CD4-positive, alpha-beta T cell (primary cell): ENCODE measurements around the gene ABCA2. TPM values are rescaled to one million over a fixed set of nuclear protein-coding genes. Genes with fewer than 3 reads are reported as not detected.

Experiments used
- ATAC-seq: fragments of 200-7000 bp; cut with Tn5 transposase; one replicate; pipeline ENCODE4 v1.10.0; 2022; ENCODE audit warnings: mild to moderate bottlenecking; ENCODE audit not compliant: poor library complexity
- CTCF ChIA-PET: fragments of 350-600 bp; sonication (Branson Sonifier 250); formaldehyde crosslinking; loops from one replicate; lab custom pipeline; 2021; ENCODE audit warnings: antibody characterized with exemption, inconsistent platforms; lab: Charles Lee
- POLR2A ChIA-PET: fragments of 350-600 bp; sonication (Branson Sonifier 250); formaldehyde crosslinking; loops from one replicate; lab custom pipeline; 2021; ENCODE audit warnings: antibody characterized with exemption, inconsistent platforms; lab: Charles Lee
- DNase-seq, 14 experiments: peaks; one replicate each; pipeline ENCODE4 v3.0.0-alpha.2; 2013 to 2020; ENCODE audit warnings: mixed read lengths in 2 of 14
- H3K27ac ChIP-seq, 2 donors: one replicate each; pipeline versions ENCODE4 v1.5.1 to v1.7.0; 2013; ENCODE audit warnings: low read length in 2 of 2, low read depth in 1 of 2, mild to moderate bottlenecking in 1 of 2
- H3K27me3 ChIP-seq, 2 experiments: 1 replicate in 1 of 2; 2 replicates in 1 of 2; pipeline versions ENCODE4 v1.6.1 to v1.7.0; 2013; ENCODE audit warnings: low read length in 2 of 2, control low read depth in 1 of 2, mild to moderate bottlenecking in 1 of 2, moderate library complexity in 1 of 2; ENCODE audit not compliant: insufficient read depth in 2 of 2, control insufficient read depth in 1 of 2
- H3K36me3 ChIP-seq: one replicate; pipeline ENCODE4 v1.6.1; 2013; ENCODE audit warnings: low read length, control low read depth; ENCODE audit not compliant: insufficient read depth
- H3K4me1 ChIP-seq: one replicate; pipeline ENCODE4 v1.6.1; 2013; ENCODE audit warnings: low read length, control low read depth; ENCODE audit not compliant: insufficient read depth
- H3K4me3 ChIP-seq: one replicate; pipeline ENCODE4 v1.5.1; 2013; ENCODE audit warnings: mild to moderate bottlenecking, low read length, moderate library complexity
- H3K9me3 ChIP-seq, 2 experiments: 1 replicate in 1 of 2; 2 replicates in 1 of 2; pipeline versions ENCODE4 v1.6.1 to v1.7.0; 2013; ENCODE audit warnings: low read length in 2 of 2, mild to moderate bottlenecking in 2 of 2, control low read depth in 1 of 2, moderate library complexity in 1 of 2; ENCODE audit not compliant: control insufficient read depth in 1 of 2, insufficient read depth in 1 of 2
- H3K27ac Mint-ChIP-seq: one replicate; pipeline ENCODE4 v1.8.0; 2020; ENCODE audit warnings: mixed read lengths
- H3K27me3 Mint-ChIP-seq: one replicate; pipeline ENCODE4 v1.8.0; 2021; ENCODE audit warnings: mixed read lengths
- H3K36me3 Mint-ChIP-seq: one replicate; pipeline ENCODE4 v1.8.0; 2021; ENCODE audit warnings: low read depth, mixed read lengths
- H3K4me1 Mint-ChIP-seq: one replicate; pipeline ENCODE4 v1.8.0; 2021; ENCODE audit warnings: low read depth, mixed read lengths
- H3K4me3 Mint-ChIP-seq: one replicate; pipeline ENCODE4 v1.8.0; 2020; ENCODE audit warnings: mild to moderate bottlenecking, mixed read lengths
- H3K9me3 Mint-ChIP-seq: one replicate; pipeline ENCODE4 v1.8.0; 2020; ENCODE audit warnings: mixed read lengths
- CTCF ChIP-seq: fragments of 200-600 bp; IDR thresholded peaks from one replicate; pipeline ENCODE4 v1.8.0; 2022; ENCODE audit warnings: antibody characterized with exemption, mild to moderate bottlenecking
- intact Hi-C, 2 experiments: fragments of 100-400 bp; cut with DNase I in 1 of 2; cut with micrococcal nuclease in 1 of 2; formaldehyde crosslinking; loops; one replicate each; pipeline versions ENCODE4 v1.15.1 to v1.9.0; 2023 to 2025; cut with DNase I, micrococcal nuclease
- polyA plus RNA-seq, 2 donors: library from polyadenylated mRNA; unstranded; fragments of 120-200 nt; gene quantifications; one replicate each; pipeline ENCODE4 v1.2.1, GENCODE V29; 2013
- total RNA-seq, 174 experiments: library from RNA in 2 of 174; stranded (reverse) in 2 of 174; gene quantifications; one replicate each; pipeline ENCODE4 v1.2.3 and lab custom pipeline; 2021 to 2026

The ABCA2 gene
- total RNA-seq (10 to 100 TPM; 80.1 to 86.8 TPM), total RNA-seq (lab: John Stamatoyannopoulos, UW) (7.9 to 139 (median 37.5) reads per million in 172 experiments)
- polyA plus RNA-seq (2013, experiment 1 of 2): 37.4 TPM
- polyA plus RNA-seq (2013, experiment 2 of 2): 51.9 TPM

- TF ChIP-seq CTCF: no peak
- intact Hi-C loops: loop anchor here in 1 of 2 experiments (1.0 to 5.0 kb wide), 4 partner anchors 37 to 140 kb away; partner anchors contain the start of genes FBXW5 and TRAF2
- ChIA-PET POLR2A (interaction anchor here (0.5 to 2.4 kb wide), 5 partner anchors 19 to 236 kb away, joined by 3 to 11 read pairs (median 3); partner anchors contain the start of genes CLIC3, PAXX and TMEM141), CTCF (interaction anchor here (1.1 to 2.6 kb wide), 4 partner anchors 8 to 185 kb away, joined by 3 to 13 read pairs (median 8); partner anchors contain the start of gene AJM1)
- H3K27ac Mint-ChIP-seq: peak within 1 kb of the TSS; percentile 55
- Histone ChIP-seq H3K27me3 (no peaks in the 10 kb centered on the region), H3K4me3 (peak within 1 kb of the TSS; percentile 68), H3K27ac (peak within 1 kb of the TSS; percentile 7 to 34), H3K36me3 (no peaks in the 10 kb centered on the region), H3K4me1 (peaks cover 75% of the 10 kb centered on the region), H3K9me3 (no peaks in the 10 kb centered on the region)
- H3K9me3 Mint-ChIP-seq: no peaks in the 10 kb centered on the region
- no peak for ATAC-seq
- peaks cover 34% of the 10 kb centered on the region for H3K4me1 Mint-ChIP-seq
- H3K36me3 Mint-ChIP-seq: no peaks in the 10 kb centered on the region
- no peaks in the 10 kb centered on the region for H3K27me3 Mint-ChIP-seq
- DNase-seq: no peak
- peak within 1 kb of the TSS; percentile 88 for H3K4me3 Mint-ChIP-seq
Observed at GRCh38 chr9:137027369-137028262, at the start of gene ABCA2. TSS of gene ABCA2 (minus strand) at chr9:137028237. CDS start at chr9:137028140, 97 bp downstream.

GRCh38 chr9:137077010-137077747, 49.1 kb upstream of the ABCA2 start, which contains the start of gene UAP1L1:
TSS of gene UAP1L1 (plus strand) at chr9:137077517. CDS start at chr9:137077533, 16 bp downstream.
- intact Hi-C loops: no loop called here
- Mint-ChIP-seq H3K4me3 (peak within 1 kb of the TSS; percentile 78), H3K9me3 (no peaks in the 10 kb centered on the region), H3K27me3 (no peaks in the 10 kb centered on the region), H3K27ac (no peak within 1 kb of the TSS), H3K36me3 (peaks cover 4% of the 10 kb centered on the region), H3K4me1 (peaks cover 3% of the 10 kb centered on the region)
- H3K36me3 ChIP-seq: peaks cover 10% of the 10 kb centered on the region
- DNase-seq: peak in 10 of 14 experiments; percentile 15 to 79 (median 46)
- peak; percentile 76 for ATAC-seq
- peaks cover 18% of the 10 kb centered on the region for H3K4me1 ChIP-seq
- no peaks in the 10 kb centered on the region for H3K9me3 ChIP-seq
- H3K27ac ChIP-seq: no peak within 1 kb of the TSS
- ChIA-PET CTCF (interaction anchor here (0.8 to 1.6 kb wide), 6 partner anchors 9 to 48 kb away, joined by 3 to 7 read pairs (median 4); partner anchors contain the start of gene MAN1B1), POLR2A (interaction anchor here (0.6 to 2.7 kb wide), 7 partner anchors 9 to 286 kb away, joined by 3 to 24 read pairs (median 4); partner anchors contain the start of genes MAN1B1 and TMEM141)
- peak within 1 kb of the TSS; percentile 64 for H3K4me3 ChIP-seq
- TF ChIP-seq CTCF: no peak
- no peaks in the 10 kb centered on the region for H3K27me3 ChIP-seq

GRCh38 chr9:137076636-137077009, 48.6 kb upstream of the ABCA2 start:
- peaks cover 4% of the 10 kb centered on the region for H3K36me3 Mint-ChIP-seq
- peaks cover 10% of the 10 kb centered on the region for H3K36me3 ChIP-seq
- no peaks in the 10 kb centered on the region for H3K9me3 Mint-ChIP-seq
- peak overlapping the region; percentile 39 for H3K4me3 ChIP-seq
- H3K27ac Mint-ChIP-seq: no peak overlapping the region
- ATAC-seq (no peak), DNase-seq (no peak)
- H3K27ac ChIP-seq: no peak overlapping the region
- TF ChIP-seq CTCF: no peak
- H3K27me3 Mint-ChIP-seq: no peaks in the 10 kb centered on the region
- H3K4me3 Mint-ChIP-seq: peak overlapping the region; percentile 78
- ChIA-PET POLR2A (interaction anchor here (0.6 to 2.7 kb wide), 3 partner anchors 10 to 286 kb away, joined by 3 to 24 read pairs (median 3); partner anchors contain the start of genes MAN1B1 and TMEM141), CTCF (interaction anchor here (0.8 to 1.6 kb wide), 6 partner anchors 9 to 30 kb away, joined by 3 to 9 read pairs (median 5); partner anchors contain the start of gene MAN1B1)
- no peaks in the 10 kb centered on the region for H3K9me3 ChIP-seq
- intact Hi-C loops: no loop called here
- no peaks in the 10 kb centered on the region for H3K27me3 ChIP-seq
- H3K4me1 Mint-ChIP-seq: peaks cover 3% of the 10 kb centered on the region
- H3K4me1 ChIP-seq: peaks cover 18% of the 10 kb centered on the region
